CD4-positive, alpha-beta T cell (primary cell): ENCODE measurements around the gene SGSM1. TPM values are rescaled to one million over a fixed set of nuclear protein-coding genes. Genes with fewer than 3 reads are reported as not detected.

Experiments
- ATAC-seq: fragments of 200-7000 bp; cut with Tn5 transposase; one replicate; pipeline ENCODE4 v1.10.0; 2022; ENCODE audit warnings: mild to moderate bottlenecking; ENCODE audit not compliant: poor library complexity
- CTCF ChIA-PET: fragments of 350-600 bp; sonication (Branson Sonifier 250); formaldehyde crosslinking; loops from one replicate; lab custom pipeline; 2021; ENCODE audit warnings: antibody characterized with exemption, inconsistent platforms; lab: Charles Lee
- POLR2A ChIA-PET: fragments of 350-600 bp; sonication (Branson Sonifier 250); formaldehyde crosslinking; loops from one replicate; lab custom pipeline; 2021; ENCODE audit warnings: antibody characterized with exemption, inconsistent platforms; lab: Charles Lee
- DNase-seq, 14 experiments: peaks; one replicate each; pipeline ENCODE4 v3.0.0-alpha.2; 2013 to 2020; ENCODE audit warnings: mixed read lengths in 2 of 14
- H3K27ac ChIP-seq, 2 donors: one replicate each; pipeline versions ENCODE4 v1.5.1 to v1.7.0; 2013; ENCODE audit warnings: low read length in 2 of 2, low read depth in 1 of 2, mild to moderate bottlenecking in 1 of 2
- H3K27me3 ChIP-seq, 2 experiments: 1 replicate in 1 of 2; 2 replicates in 1 of 2; pipeline versions ENCODE4 v1.6.1 to v1.7.0; 2013; ENCODE audit warnings: low read length in 2 of 2, control low read depth in 1 of 2, mild to moderate bottlenecking in 1 of 2, moderate library complexity in 1 of 2; ENCODE audit not compliant: insufficient read depth in 2 of 2, control insufficient read depth in 1 of 2
- H3K36me3 ChIP-seq: one replicate; pipeline ENCODE4 v1.6.1; 2013; ENCODE audit warnings: low read length, control low read depth; ENCODE audit not compliant: insufficient read depth
- H3K4me1 ChIP-seq: one replicate; pipeline ENCODE4 v1.6.1; 2013; ENCODE audit warnings: low read length, control low read depth; ENCODE audit not compliant: insufficient read depth
- H3K4me3 ChIP-seq: one replicate; pipeline ENCODE4 v1.5.1; 2013; ENCODE audit warnings: mild to moderate bottlenecking, low read length, moderate library complexity
- H3K9me3 ChIP-seq, 2 experiments: 1 replicate in 1 of 2; 2 replicates in 1 of 2; pipeline versions ENCODE4 v1.6.1 to v1.7.0; 2013; ENCODE audit warnings: low read length in 2 of 2, mild to moderate bottlenecking in 2 of 2, control low read depth in 1 of 2, moderate library complexity in 1 of 2; ENCODE audit not compliant: control insufficient read depth in 1 of 2, insufficient read depth in 1 of 2
- H3K27ac Mint-ChIP-seq: one replicate; pipeline ENCODE4 v1.8.0; 2020; ENCODE audit warnings: mixed read lengths
- H3K27me3 Mint-ChIP-seq: one replicate; pipeline ENCODE4 v1.8.0; 2021; ENCODE audit warnings: mixed read lengths
- H3K36me3 Mint-ChIP-seq: one replicate; pipeline ENCODE4 v1.8.0; 2021; ENCODE audit warnings: low read depth, mixed read lengths
- H3K4me1 Mint-ChIP-seq: one replicate; pipeline ENCODE4 v1.8.0; 2021; ENCODE audit warnings: low read depth, mixed read lengths
- H3K4me3 Mint-ChIP-seq: one replicate; pipeline ENCODE4 v1.8.0; 2020; ENCODE audit warnings: mild to moderate bottlenecking, mixed read lengths
- H3K9me3 Mint-ChIP-seq: one replicate; pipeline ENCODE4 v1.8.0; 2020; ENCODE audit warnings: mixed read lengths
- CTCF ChIP-seq: fragments of 200-600 bp; IDR thresholded peaks from one replicate; pipeline ENCODE4 v1.8.0; 2022; ENCODE audit warnings: antibody characterized with exemption, mild to moderate bottlenecking
- intact Hi-C, 2 experiments: fragments of 100-400 bp; cut with DNase I in 1 of 2; cut with micrococcal nuclease in 1 of 2; formaldehyde crosslinking; loops; one replicate each; pipeline versions ENCODE4 v1.15.1 to v1.9.0; 2023 to 2025; cut with DNase I, micrococcal nuclease
- total RNA-seq, 174 experiments: library from RNA in 2 of 174; stranded (reverse) in 2 of 174; gene quantifications; one replicate each; pipeline ENCODE4 v1.2.3 and lab custom pipeline; 2021 to 2026

Gene SGSM1
- total RNA-seq, 2 experiments from 2014 or later, result 1.3 to 1.9 TPM

GRCh38 chr22:24816806-24817205, 10.8 kb downstream of the SGSM1 start:
- H3K36me3 ChIP-seq, result no peaks in the 10 kb centered on the region
- TF ChIP-seq CTCF, result no peak
- ChIA-PET CTCF (interaction anchor here (1.2 kb wide), 1 partner anchor 14 kb away, joined by 3 read pairs; no protein-coding TSS in a partner anchor), POLR2A (no interaction called here)
- H3K27me3 ChIP-seq, result no peaks in the 10 kb centered on the region
- H3K4me1 Mint-ChIP-seq, result no peaks in the 10 kb centered on the region
- DNase-seq (no peak), ATAC-seq (no peak)
- no peak overlapping the region for H3K27ac ChIP-seq
- peaks cover 5% of the 10 kb centered on the region for H3K36me3 Mint-ChIP-seq
- no peaks in the 10 kb centered on the region for H3K4me1 ChIP-seq
- intact Hi-C loops, result no loop called here
- no peaks in the 10 kb centered on the region for H3K27me3 Mint-ChIP-seq
- peaks cover 0 to 29% of the 10 kb centered on the region in 2 experiments for H3K9me3 ChIP-seq
- no peak overlapping the region for H3K4me3 Mint-ChIP-seq
- H3K4me3 ChIP-seq, result no peak overlapping the region
- peaks cover 5% of the 10 kb centered on the region for H3K9me3 Mint-ChIP-seq
- H3K27ac Mint-ChIP-seq, result no peak overlapping the region

- Histone ChIP-seq H3K4me1 (no peaks in the 10 kb centered on the region), H3K27ac (no peak overlapping the region), H3K27me3 (no peaks in the 10 kb centered on the region), H3K36me3 (no peaks in the 10 kb centered on the region), H3K9me3 (peaks cover 0 to 22% of the 10 kb centered on the region in 2 experiments), H3K4me3 (no peak overlapping the region)
- Mint-ChIP-seq H3K27ac (no peak overlapping the region), H3K36me3 (peaks cover 5% of the 10 kb centered on the region), H3K4me3 (no peak overlapping the region), H3K9me3 (peaks cover 5% of the 10 kb centered on the region), H3K27me3 (no peaks in the 10 kb centered on the region), H3K4me1 (no peaks in the 10 kb centered on the region)
- CTCF ChIA-PET, result no interaction called here
- intact Hi-C loops, result no loop called here
- TF ChIP-seq CTCF, result no peak
- POLR2A ChIA-PET, result no interaction called here
- DNase-seq (no peak), ATAC-seq (no peak)
Measured at GRCh38 chr22:24819487-24819886, 13.5 kb downstream of the SGSM1 start.

- no peak overlapping the region for H3K4me3 ChIP-seq
- no peak for ATAC-seq
- intact Hi-C loops, result no loop called here
- no peaks in the 10 kb centered on the region for H3K36me3 ChIP-seq
- H3K36me3 Mint-ChIP-seq, result peaks cover 3% of the 10 kb centered on the region
- H3K27ac Mint-ChIP-seq, result no peak overlapping the region
- H3K4me1 ChIP-seq, result no peaks in the 10 kb centered on the region
- POLR2A ChIA-PET, result no interaction called here
- peaks cover 5% of the 10 kb centered on the region for H3K9me3 Mint-ChIP-seq
- no peaks in the 10 kb centered on the region for H3K27me3 ChIP-seq
- DNase-seq, result no peak
- CTCF ChIA-PET, result no interaction called here
- TF ChIP-seq CTCF, result no peak
- H3K9me3 ChIP-seq, result peaks cover 0 to 17% of the 10 kb centered on the region in 2 experiments
- H3K27me3 Mint-ChIP-seq, result no peaks in the 10 kb centered on the region
- no peak overlapping the region for H3K27ac ChIP-seq
- no peaks in the 10 kb centered on the region for H3K4me1 Mint-ChIP-seq
- H3K4me3 Mint-ChIP-seq, result no peak overlapping the region
Measured at GRCh38 chr22:24819911-24820461, 14.0 kb downstream of the SGSM1 start.
